CD14-positive monocyte (primary cell): ENCODE measurements around the gene CCR6. TPM values are rescaled to one million over a fixed set of nuclear protein-coding genes. Genes with fewer than 3 reads are reported as not detected.
"Not testable (repeated sequence)": the region's sequence is repeated elsewhere in the genome, so short reads cannot be mapped to it uniquely, and the experiment has no call there.

Experiments used
- DNase-seq, 3 donors: peaks; one replicate each; pipeline ENCODE4 v3.0.0-alpha.2; 2011 to 2022
- H2AFZ ChIP-seq: 2 replicates; pipeline ENCODE4 v1.6.0; 2012; ENCODE audit warnings: mild to moderate bottlenecking, low read depth, low read length, inconsistent platforms; ENCODE audit not compliant: insufficient read depth, poor library complexity, severe bottlenecking
- H3K27ac ChIP-seq, 2 donors: 1 replicate in 1 of 2; 2 replicates in 1 of 2; pipeline ENCODE4 v1.5.1; 2012 to 2013; ENCODE audit warnings: low read length in 2 of 2, control low read depth in 1 of 2, inconsistent platforms in 1 of 2, low read depth in 1 of 2, mild to moderate bottlenecking in 1 of 2
- H3K27me3 ChIP-seq, 2 donors: one replicate each; pipeline versions ENCODE4 v1.6.0 to v1.6.1; 2011 to 2013; ENCODE audit warnings: low read length in 2 of 2; ENCODE audit not compliant: control insufficient read depth in 2 of 2, insufficient read depth in 2 of 2
- H3K36me3 ChIP-seq, 2 donors: replicated peaks in 1 of 2; 1 replicate in 1 of 2; 2 replicates in 1 of 2; pipeline versions ENCODE4 v1.5.1 to v1.6.1; 2012 to 2013; ENCODE audit warnings: low read length in 2 of 2, control low read depth in 1 of 2, inconsistent platforms in 1 of 2, mild to moderate bottlenecking in 1 of 2; ENCODE audit not compliant: insufficient read depth in 2 of 2, control insufficient read depth in 1 of 2
- H3K4me1 ChIP-seq, 2 donors: 1 replicate in 1 of 2; 2 replicates in 1 of 2; pipeline versions ENCODE4 v1.5.1 to v1.6.1; 2012 to 2013; ENCODE audit warnings: low read length in 2 of 2, control low read depth in 1 of 2, inconsistent platforms in 1 of 2, mild to moderate bottlenecking in 1 of 2, moderate library complexity in 1 of 2; ENCODE audit not compliant: insufficient read depth in 2 of 2, control insufficient read depth in 1 of 2
- H3K4me2 ChIP-seq: replicated peaks from 2 replicates; pipeline ENCODE3; 2012; ENCODE audit warnings: low read length, moderate library complexity, mild to moderate bottlenecking; ENCODE audit not compliant: poor library complexity, severe bottlenecking; ENCODE audit errors: extremely low read depth
- H3K4me3 ChIP-seq, 3 experiments: fragments of 200-600 bp in 1 of 3; sonication (generic) in 1 of 3; replicated peaks in 1 of 3; 1 replicate in 2 of 3; 2 replicates in 1 of 3; pipeline ENCODE4 v1.5.1; 2011 to 2013; ENCODE audit warnings: low read length in 3 of 3, mild to moderate bottlenecking in 3 of 3, control low read depth in 2 of 3, low read depth in 2 of 3, inconsistent platforms in 1 of 3, moderate library complexity in 1 of 3
- H3K79me2 ChIP-seq: 2 replicates; pipeline ENCODE4 v1.6.0; 2012; ENCODE audit warnings: mild to moderate bottlenecking, control low read depth, inconsistent platforms, low read length, moderate library complexity; ENCODE audit not compliant: insufficient read depth
- H3K9ac ChIP-seq: 2 replicates; pipeline ENCODE4 v1.6.0; 2017; ENCODE audit warnings: low read length, mild to moderate bottlenecking; ENCODE audit not compliant: insufficient read depth, poor library complexity, severe bottlenecking
- H3K9me3 ChIP-seq, 2 donors: replicated peaks in 1 of 2; 1 replicate in 1 of 2; 2 replicates in 1 of 2; pipeline versions ENCODE4 v1.5.1 to v1.6.1; 2012 to 2013; ENCODE audit warnings: low read length in 2 of 2, control low read depth in 1 of 2; ENCODE audit not compliant: control insufficient read depth in 1 of 2, insufficient read depth in 1 of 2
- H4K20me1 ChIP-seq: 2 replicates; pipeline ENCODE4 v1.6.0; 2012; ENCODE audit warnings: mild to moderate bottlenecking, low read length, control low read depth, moderate library complexity; ENCODE audit not compliant: insufficient read depth
- H3K27ac Mint-ChIP-seq, 7 donors: one replicate each; pipeline ENCODE4 v1.8.0; 2020; ENCODE audit warnings: mild to moderate bottlenecking in 7 of 7, mixed read lengths in 7 of 7, moderate library complexity in 6 of 7, inconsistent platforms in 2 of 7
- H3K27me3 Mint-ChIP-seq, 3 donors: one replicate each; pipeline ENCODE4 v1.8.0; 2021 to 2022; ENCODE audit warnings: low read depth in 3 of 3, mild to moderate bottlenecking in 3 of 3, mixed read lengths in 3 of 3, moderate library complexity in 3 of 3, inconsistent platforms in 1 of 3
- H3K36me3 Mint-ChIP-seq, 2 donors: one replicate each; pipeline ENCODE4 v1.8.0; 2020; ENCODE audit warnings: mixed read lengths in 2 of 2, inconsistent platforms in 1 of 2, mild to moderate bottlenecking in 1 of 2
- H3K4me1 Mint-ChIP-seq: one replicate; pipeline ENCODE4 v1.8.0; 2020; ENCODE audit warnings: mild to moderate bottlenecking, mixed read lengths
- H3K4me3 Mint-ChIP-seq, 2 donors: one replicate each; pipeline ENCODE4 v1.8.0; 2020; ENCODE audit warnings: mild to moderate bottlenecking in 2 of 2, mixed read lengths in 2 of 2, moderate library complexity in 1 of 2
- H3K9me3 Mint-ChIP-seq, 7 donors: one replicate each; pipeline ENCODE4 v1.8.0; 2020 to 2022; ENCODE audit warnings: mixed read lengths in 7 of 7, mild to moderate bottlenecking in 6 of 7, moderate library complexity in 6 of 7, inconsistent platforms in 2 of 7
- WGBS: methylation state at CpG from one replicate; pipeline ENCODE4 v1.1.5; 2013; ENCODE audit warnings: missing lambda C conversion rate; ENCODE audit not compliant: insufficient coverage; 5-methylcytosine and 5-hydroxymethylcytosine counted together
- intact Hi-C, 2 donors: fragments of 100-400 bp; cut with micrococcal nuclease; formaldehyde crosslinking; loops; one replicate each; pipeline versions ENCODE4 v1.15.0 to v1.15.1; 2023
- polyA plus RNA-seq, 3 donors: library from polyadenylated mRNA; depleted of rRNA in 1 of 3; unstranded in 2 of 3; stranded (reverse) in 1 of 3; fragments of 300-500 nt in 2 of 3; fragments of >200 nt in 1 of 3; fragmentation: Illumina TruSeq in 2 of 3; gene quantifications; 1 replicate in 2 of 3; 2 replicates in 1 of 3; pipeline ENCODE4 v1.2.3, GENCODE V29; 2012 to 2021

Gene CCR6
- polyA plus RNA-seq, 3 donors: 0.07 to 0.43 TPM; not detected in 1

GRCh38 chr6:167171300-167171699, 48.4 kb downstream of the CCR6 start:
- H3K27ac ChIP-seq, H3K4me3 ChIP-seq, H3K9me3 Mint-ChIP-seq, H3K9me3 ChIP-seq, intact Hi-C loops, H3K36me3 ChIP-seq, H3K4me1 ChIP-seq, H2AFZ ChIP-seq, H3K27ac Mint-ChIP-seq, DNase-seq, H3K36me3 Mint-ChIP-seq, H3K4me1 Mint-ChIP-seq, H3K4me3 Mint-ChIP-seq, H3K79me2 ChIP-seq, H3K27me3 ChIP-seq, H4K20me1 ChIP-seq, H3K9ac ChIP-seq, H3K4me2 ChIP-seq, H3K27me3 Mint-ChIP-seq: not testable (repeated sequence)
- WGBS: 94% methylated on average over 4 of the region's 11 CpGs

- H3K9me3 ChIP-seq, H3K4me1 ChIP-seq, H3K9ac ChIP-seq, H3K9me3 Mint-ChIP-seq, H3K36me3 Mint-ChIP-seq, H3K4me1 Mint-ChIP-seq, H2AFZ ChIP-seq, H3K4me2 ChIP-seq, H3K27me3 Mint-ChIP-seq, H3K4me3 ChIP-seq, H3K27me3 ChIP-seq, H3K4me3 Mint-ChIP-seq, H3K79me2 ChIP-seq, DNase-seq, intact Hi-C loops, H3K36me3 ChIP-seq, H4K20me1 ChIP-seq, H3K27ac Mint-ChIP-seq, H3K27ac ChIP-seq: not testable (repeated sequence)
- 89% methylated on average over 5 of the region's 13 CpGs for WGBS
Measured at GRCh38 chr6:167172011-167172410, 49.1 kb downstream of the CCR6 start.

DNA sequence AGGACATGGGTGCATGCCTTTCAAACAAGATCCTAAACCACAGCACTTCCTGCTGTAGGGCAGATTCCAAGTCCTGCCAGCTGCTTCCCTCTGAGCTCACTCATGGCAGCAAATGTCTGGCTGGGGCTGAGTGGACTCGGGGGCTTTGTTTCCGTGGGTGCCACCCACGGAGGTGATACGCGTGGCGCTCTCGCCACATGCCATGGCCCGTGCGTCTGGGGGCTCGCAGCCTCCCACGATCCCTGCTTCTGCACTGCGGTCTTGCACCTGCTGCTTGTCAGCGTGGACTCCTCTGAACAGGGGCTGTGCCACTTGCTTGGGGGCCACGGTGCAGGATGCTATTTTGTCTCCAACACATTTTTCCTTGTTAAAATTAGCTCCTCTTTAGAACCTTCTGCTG, 54.4 kb downstream of the CCR6 start:
- H4K20me1 ChIP-seq, H3K9ac ChIP-seq, H3K4me3 ChIP-seq, intact Hi-C loops, H3K36me3 Mint-ChIP-seq, H3K27ac Mint-ChIP-seq, H3K4me3 Mint-ChIP-seq, H3K27me3 ChIP-seq, H3K4me1 Mint-ChIP-seq, DNase-seq, H3K36me3 ChIP-seq, H3K9me3 Mint-ChIP-seq, H3K9me3 ChIP-seq, H3K27me3 Mint-ChIP-seq, H3K4me2 ChIP-seq, H3K4me1 ChIP-seq, H3K27ac ChIP-seq, H2AFZ ChIP-seq, H3K79me2 ChIP-seq: not testable (repeated sequence)
- WGBS: no CpG with 5 or more reads among the region's 14 CpGs

- WGBS: 82% methylated on average over 4 of the region's 31 CpGs
- H3K36me3 ChIP-seq, H3K9ac ChIP-seq, H3K4me3 Mint-ChIP-seq, H3K36me3 Mint-ChIP-seq, H3K27ac ChIP-seq, H3K4me1 Mint-ChIP-seq, H3K27me3 Mint-ChIP-seq, H3K9me3 Mint-ChIP-seq, H3K27me3 ChIP-seq, H3K4me3 ChIP-seq, H3K4me1 ChIP-seq, H3K4me2 ChIP-seq, H3K79me2 ChIP-seq, H3K27ac Mint-ChIP-seq, H2AFZ ChIP-seq, H4K20me1 ChIP-seq, DNase-seq, H3K9me3 ChIP-seq, intact Hi-C loops: not testable (repeated sequence)
Measured at GRCh38 chr6:167178896-167179655, 56.2 kb downstream of the CCR6 start.
